Hepatocyte (in vitro differentiated cells): ENCODE measurements around the gene PHEX.
"Not testable (repeated sequence)": the region's sequence is repeated elsewhere in the genome, so short reads cannot be mapped to it uniquely, and the experiment has no call there.

ENCODE experiments used
- CTCF ChIP-seq: fragments of 200-600 bp; sonication (generic); IDR thresholded peaks from 2 replicates; pipeline ENCODE4 v1.5.1; 2016; ENCODE audit warnings: antibody characterized with exemption, mild to moderate bottlenecking; ENCODE audit not compliant: poor library complexity
- EZH2phosphoT487 ChIP-seq: fragments of 200-600 bp; sonication (generic); IDR thresholded peaks from one replicate; pipeline ENCODE4 v1.6.1; 2018; ENCODE audit warnings: antibody characterized with exemption, mild to moderate bottlenecking, low read depth, moderate library complexity; ENCODE audit not compliant: unreplicated experiment, severe bottlenecking

- TF ChIP-seq CTCF, EZH2phosphoT487: not testable (repeated sequence)
Observed at GRCh38 chrX:22289209-22289608, 257.1 kb downstream of the PHEX start.
